ENCODE measurements around the gene NFE2L2. TPM values are rescaled to one million over a fixed set of nuclear protein-coding genes. Genes with fewer than 3 reads are reported as not detected.

NFE2L2 gene
- total and polyA plus RNA-seq, 9 of the 15 experiments (the other 6 are each of a cell fraction or from before 2014, with no cell fraction given) = 29.3 to 120 (median 59.3) TPM

GRCh38 chr2:177212891-177213856 lies 51.4 kb downstream of the NFE2L2 start (continued):
- TF ChIP-seq CTCFL (IDR thresholded peaks at IDR 0.05; ENCODE audit: borderline replicate concordance, insufficient read depth, low read depth, low read length, poor library complexity, severe bottlenecking) = no peak
- TF ChIP-seq BRF2 (IDR thresholded peaks at IDR 0.05; ENCODE audit: borderline replicate concordance, insufficient read depth, insufficient read length) = no peak
- peak; percentile 82 for TF ChIP-seq CREM (IDR thresholded peaks at IDR 0.05; ENCODE audit: low read depth)
- TF ChIP-seq FIP1L1 (IDR thresholded peaks at IDR 0.05; ENCODE audit: low read depth, low read length, poor library complexity, severe bottlenecking) = peak; percentile 99
- no peak for TF ChIP-seq E4F1 (CRISPR knock-in tag; IDR thresholded peaks at IDR 0.05; ENCODE audit: borderline replicate concordance)
- peak; percentile 95 for TF ChIP-seq RBM22 (IDR thresholded peaks at IDR 0.05; ENCODE audit: low read depth, low read length, poor library complexity, severe bottlenecking)
- TF ChIP-seq STAT5A (IDR thresholded peaks at IDR 0.05; ENCODE audit: borderline replicate concordance, low read length) = no peak
- TF ChIP-seq ZFPM2 (CRISPR knock-in tag; IDR thresholded peaks at IDR 0.05) = no peak
- TF ChIP-seq ARNT (IDR thresholded peaks at IDR 0.05) = no peak
- TF ChIP-seq ZNF785 (CRISPR knock-in tag; IDR thresholded peaks at IDR 0.05) = no peak
- TF ChIP-seq NUFIP1 (IDR thresholded peaks at IDR 0.05; ENCODE audit: partially characterized antibody) = no peak
- TF ChIP-seq ZNF197 (CRISPR knock-in tag; IDR thresholded peaks at IDR 0.05; ENCODE audit: low read depth) = no peak
- no peak for TF ChIP-seq SFPQ (IDR thresholded peaks at IDR 0.05; ENCODE audit: low read depth, low read length)
- no peak for TF ChIP-seq THAP12 (CRISPR knock-in tag; IDR thresholded peaks at IDR 0.05)

All from K562 (cell line).